Urothelium cell line (cell line): ENCODE results near the gene PTH2.
"Not testable (repeated sequence)": the region's sequence is repeated elsewhere in the genome, so short reads cannot be mapped to it uniquely, and the experiment has no call there.

Source experiments
- DNase-seq: peaks from one replicate; pipeline ENCODE4 v3.0.0; 2011; ENCODE audit warnings: low spot score, mixed read lengths
- FAIRE-seq: peaks from 2 replicates; lab custom pipeline; 2011; peaks lifted over from hg19 to GRCh38; lab: Jason Lieb, UNC

Gene PTH2

DNA sequence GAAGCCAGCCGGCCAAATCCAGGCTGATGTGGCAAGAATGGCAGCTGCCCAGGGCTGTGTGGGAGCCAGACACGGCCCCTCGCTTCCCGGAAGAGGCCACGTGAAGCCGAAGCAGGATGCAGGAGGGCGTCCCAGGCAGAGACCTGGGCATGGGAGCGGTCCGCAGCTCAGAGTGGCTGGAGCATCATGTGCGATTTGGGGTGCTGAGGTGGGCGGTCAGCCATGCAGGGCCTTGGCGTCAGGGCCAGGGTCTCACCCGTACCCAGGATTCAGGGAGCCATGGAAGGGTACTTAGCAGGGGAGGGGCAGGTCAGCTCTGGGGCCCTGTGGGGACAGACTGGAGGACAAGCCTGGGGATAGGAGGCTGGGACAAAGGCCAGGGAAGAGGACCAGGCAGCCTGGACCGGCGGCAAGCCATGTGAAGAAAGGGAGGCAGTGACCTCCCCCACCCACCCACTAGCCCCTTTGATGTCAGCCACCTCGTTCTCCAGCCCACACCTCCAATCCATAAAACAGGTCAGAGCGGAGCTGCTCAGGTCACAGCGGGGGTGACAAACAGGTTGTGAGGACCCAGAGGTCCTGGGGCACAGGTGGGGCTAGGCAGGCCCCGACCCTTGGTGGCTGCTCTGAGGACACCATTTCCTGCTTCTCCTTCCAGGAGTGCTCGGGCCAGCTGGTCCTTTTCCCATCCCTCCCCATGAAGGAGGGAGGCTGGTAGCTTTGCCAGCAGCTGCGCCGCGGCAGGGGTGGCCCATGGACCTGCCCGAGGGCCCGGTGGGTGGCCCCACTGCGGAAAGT, 32.9 kb downstream of the PTH2 start:
- DNase-seq: no peak
- no peak for FAIRE-seq

DNA sequence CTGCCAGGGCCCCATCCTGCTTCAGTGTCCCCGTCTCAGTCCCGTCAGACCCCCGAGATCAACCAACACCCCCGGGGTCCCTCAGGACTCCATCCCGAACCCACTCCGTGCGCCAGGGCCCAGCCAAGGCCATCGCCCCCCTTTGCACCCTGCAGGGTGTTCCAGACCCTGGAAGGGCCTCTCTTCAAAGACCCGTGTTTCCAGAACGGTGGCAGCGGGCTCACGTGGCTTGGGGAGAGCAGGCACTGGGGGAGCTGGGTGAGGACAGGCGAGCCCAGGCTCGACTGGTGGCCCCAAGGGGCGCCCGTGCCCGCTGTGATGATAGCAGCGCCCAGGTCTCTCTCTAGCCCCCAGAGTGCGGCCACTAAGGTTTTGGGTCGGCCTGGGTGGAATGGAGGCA, 33.8 kb downstream of the PTH2 start:
- FAIRE-seq: no peak
- DNase-seq: no peak

DNA sequence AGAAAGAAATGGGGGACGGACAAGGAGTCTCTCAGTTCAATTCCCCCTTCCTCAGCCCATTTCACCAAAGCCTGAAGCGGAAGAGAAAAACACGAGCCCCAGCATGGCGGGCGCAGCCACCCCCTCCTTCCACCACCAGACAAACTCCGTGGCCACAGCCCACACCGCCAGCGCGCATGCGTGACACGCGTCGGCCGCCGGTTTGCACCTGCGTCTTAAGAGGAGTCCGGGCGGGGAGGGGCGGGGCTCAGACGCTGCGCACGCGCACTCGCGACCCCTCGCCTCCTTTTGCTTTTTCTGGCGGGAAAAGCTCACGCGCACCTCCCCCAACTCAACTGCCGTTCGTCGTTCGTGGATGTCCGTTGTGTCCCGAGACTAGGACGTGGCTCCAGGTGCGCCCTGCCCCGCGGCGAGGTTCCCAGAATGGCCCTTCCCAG, 35.3 kb downstream of the PTH2 start, which contains the start of gene KASH5:
Gene KASH5, plus strand, starts transcription at position 314 of the 437 bp plus-strand sequence. CDS start 2,635 bp downstream, outside the sequence.
- peak; percentile 70 for DNase-seq

DNA sequence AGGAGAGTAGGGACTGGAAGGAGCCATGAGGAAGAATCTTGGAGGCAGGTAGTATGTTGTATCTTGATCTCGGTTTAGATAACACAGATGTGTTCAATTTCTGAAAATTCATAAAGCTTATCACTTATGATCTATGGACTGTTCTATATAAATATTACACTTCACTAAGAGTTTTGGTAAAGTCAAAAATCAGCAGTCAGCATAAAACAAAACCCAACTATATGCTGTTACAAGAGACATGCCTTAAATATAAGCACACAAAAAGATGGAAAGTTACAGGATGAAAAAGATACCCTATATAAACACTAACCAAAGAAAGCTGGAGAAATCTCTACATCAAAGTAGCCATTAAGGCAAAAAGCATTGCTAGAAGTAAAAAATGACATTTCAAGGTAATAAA, 39.6 kb downstream of the PTH2 start:
- DNase-seq: no peak
- no peak for FAIRE-seq

More for the DNA sequence above, 35.3 kb downstream of the PTH2 start, which contains the start of gene KASH5:
- no peak for FAIRE-seq

DNA sequence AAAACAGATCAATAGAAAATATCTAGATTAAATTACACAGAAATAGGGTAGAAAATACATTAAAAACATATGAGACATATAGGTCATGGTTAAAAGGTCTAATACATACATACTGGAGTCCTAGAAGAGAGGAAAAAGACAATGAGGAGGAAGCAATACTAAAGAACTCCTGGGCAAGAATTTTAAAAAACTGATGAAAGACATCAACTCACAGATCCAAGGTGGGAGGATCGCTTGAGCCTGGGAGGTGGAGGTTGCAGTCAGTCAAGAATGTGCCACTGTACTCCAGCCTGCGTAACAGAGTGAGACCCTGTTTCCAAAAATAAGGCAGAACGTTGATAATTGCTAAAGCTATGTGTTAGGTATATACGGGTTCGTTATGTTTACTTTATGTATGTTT, 40.6 kb downstream of the PTH2 start:
- DNase-seq (no peak), FAIRE-seq (no peak)

DNA sequence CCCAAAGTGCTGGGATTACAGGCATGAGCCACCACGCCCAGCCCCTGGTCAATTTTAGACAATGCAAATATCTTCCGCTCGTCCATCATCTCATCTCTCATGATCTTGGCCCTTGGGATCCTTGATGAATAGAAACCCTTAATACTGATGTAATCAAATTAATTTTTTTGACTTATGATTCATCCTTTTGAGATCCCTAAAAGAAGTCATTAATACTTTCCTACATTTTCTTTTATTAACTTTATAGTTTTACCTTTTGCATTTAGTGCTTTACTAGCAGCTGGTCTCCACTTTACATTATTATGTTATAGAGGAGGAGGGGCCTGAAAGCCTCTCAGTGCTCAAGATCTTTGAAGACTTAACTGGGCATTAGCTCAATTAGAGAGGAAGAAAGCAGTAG, 42.9 kb downstream of the PTH2 start:
- FAIRE-seq (no peak), DNase-seq (no peak)

DNA sequence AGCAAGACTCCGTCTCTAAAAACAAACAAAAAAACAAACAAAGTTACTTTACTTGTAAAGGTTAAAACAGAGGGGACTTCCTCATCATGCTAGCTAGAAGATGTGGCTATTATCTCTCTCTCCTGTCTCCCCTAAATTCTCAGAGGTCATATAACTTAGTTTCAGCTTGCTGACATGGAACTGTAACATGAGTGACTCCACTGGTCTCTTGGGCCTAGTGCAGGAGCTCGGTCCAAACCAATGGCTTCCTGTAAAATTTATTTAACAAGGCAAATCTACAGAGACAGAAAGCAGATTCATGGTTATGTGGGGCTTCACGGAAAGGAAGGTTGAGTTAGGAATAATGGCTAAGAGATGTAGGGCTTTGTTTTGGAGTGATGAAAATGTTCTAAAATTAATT, 44.7 kb downstream of the PTH2 start:
- DNase-seq: no peak
- FAIRE-seq: no peak

DNA sequence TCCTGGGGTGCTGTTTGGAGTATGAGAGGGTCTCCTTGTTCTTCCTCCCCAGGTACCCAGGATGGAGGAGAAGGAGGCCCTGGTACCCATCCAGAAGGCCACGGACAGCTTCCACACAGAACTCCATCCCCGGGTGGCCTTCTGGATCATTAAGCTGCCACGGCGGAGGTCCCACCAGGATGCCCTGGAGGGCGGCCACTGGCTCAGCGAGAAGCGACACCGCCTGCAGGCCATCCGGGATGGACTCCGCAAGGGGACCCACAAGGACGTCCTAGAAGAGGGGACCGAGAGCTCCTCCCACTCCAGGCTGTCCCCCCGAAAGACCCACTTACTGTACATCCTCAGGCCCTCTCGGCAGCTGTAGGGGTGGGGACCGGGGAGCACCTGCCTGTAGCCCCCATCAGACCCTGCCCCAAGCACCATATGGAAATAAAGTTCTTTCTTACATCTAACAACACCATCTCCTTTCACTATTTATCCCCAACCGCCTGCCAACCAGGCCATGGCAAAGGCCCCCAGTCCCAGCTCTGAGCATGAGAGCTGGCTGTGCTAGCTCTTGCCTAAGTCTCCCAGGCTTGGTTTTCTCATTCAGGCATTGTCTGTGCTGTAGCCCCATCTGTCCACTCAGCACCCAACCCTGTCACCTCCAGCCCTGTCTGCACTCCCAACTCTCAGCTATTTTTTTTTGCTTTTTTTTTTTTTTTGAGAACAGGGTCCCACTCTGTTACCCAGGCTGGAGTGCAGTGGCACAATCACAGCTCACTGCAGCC, 48.4 kb downstream of the PTH2 start:
- no peak for FAIRE-seq

DNA sequence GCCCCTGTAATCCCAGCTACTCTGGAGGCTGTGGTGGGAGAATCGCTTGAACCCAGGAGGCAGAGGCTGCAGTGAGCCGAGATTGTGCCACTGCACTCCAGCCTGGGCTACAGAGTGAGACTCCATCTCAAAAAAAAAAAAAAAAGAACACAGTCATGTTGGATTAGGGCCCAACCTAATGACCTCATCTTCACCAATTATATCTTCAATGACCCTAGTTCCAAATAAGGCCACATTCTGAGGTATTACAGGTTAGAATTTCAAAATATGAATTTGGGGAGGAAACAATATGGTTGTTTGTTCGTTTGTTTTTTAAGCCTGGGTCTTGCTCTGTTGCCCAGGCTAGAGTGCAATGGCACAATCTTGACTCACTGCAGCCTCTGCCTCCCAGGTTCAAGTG, 50.1 kb downstream of the PTH2 start:
- FAIRE-seq: not testable (repeated sequence)

More for the DNA sequence above, 48.4 kb downstream of the PTH2 start:
- no peak for DNase-seq

More for the DNA sequence above, 50.1 kb downstream of the PTH2 start:
- DNase-seq: not testable (repeated sequence)
